ENCODE measurements around the gene SUSD3. TPM values are rescaled to one million over a fixed set of nuclear protein-coding genes. Genes with fewer than 3 reads are reported as not detected.

The SUSD3 gene
- total and polyA plus RNA-seq, 2 of the 8 experiments (the other 6 are each of a cell fraction or from before 2014, with no cell fraction given): 5.5 to 35.4 TPM

DNA sequence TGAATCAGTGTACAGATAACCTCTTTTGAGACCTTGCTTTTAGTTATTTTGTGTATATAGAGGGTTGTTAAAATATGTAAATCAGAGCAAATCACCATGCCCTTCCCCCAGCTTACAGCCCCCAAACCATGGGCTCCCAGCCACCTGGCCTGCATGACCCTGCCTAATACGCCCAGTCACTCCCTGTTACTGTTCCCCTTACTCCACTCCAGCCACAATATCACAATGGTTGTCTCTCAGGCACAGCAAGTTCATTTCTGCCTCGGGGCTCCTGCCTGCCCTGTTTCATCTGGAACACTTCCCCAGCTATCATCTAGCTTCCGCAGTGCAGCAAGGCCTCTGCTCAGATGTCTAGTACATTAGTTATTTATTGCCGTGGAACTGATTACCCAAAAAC, 32.6 kb downstream of the SUSD3 start:
- no peaks in the 10 kb centered on the region for H4K20me1 ChIP-seq (replicated peaks in 1 of 2; ENCODE audit: control insufficient read depth in 1 of 2, insufficient read depth in 2 of 2, low read length in 2 of 2)
- no peak overlapping the region for H2BK120ac ChIP-seq (replicated peaks; ENCODE audit: low read depth, low read length)
- H2AFZ ChIP-seq (ENCODE audit: low read length): no peak overlapping the region
- H3K4me2 ChIP-seq (ENCODE audit: insufficient read depth in 1 of 2, low read depth in 2 of 2, low read length in 2 of 2): no peak overlapping the region
- no peak for TF ChIP-seq MAFK (IDR thresholded peaks at IDR 0.05; ENCODE audit: low read depth, low read length)
- TF ChIP-seq TEAD4 (IDR thresholded peaks at IDR 0.05; ENCODE audit: low read depth, low read length): no peak
- no peak for TF ChIP-seq SP2 (IDR thresholded peaks at IDR 0.05; ENCODE audit: low read length)
- TF ChIP-seq ZNF274 (IDR thresholded peaks at IDR 0.05; ENCODE audit: borderline replicate concordance, extremely low read depth, low read length): no peak
- TF ChIP-seq EP300 (IDR thresholded peaks at IDR 0.05; ENCODE audit: borderline replicate concordance in 1 of 2, low read depth in 2 of 2, low read length in 2 of 2): no peak
- no peak for TF ChIP-seq JUND (IDR thresholded peaks at IDR 0.05; ENCODE audit: low read length)
- H2BK15ac ChIP-seq (ENCODE audit: low read length): no peak overlapping the region
- no peak overlapping the region for H2BK12ac ChIP-seq (ENCODE audit: low read depth, low read length)
- ChIA-PET POLR2A (ENCODE audit: partially characterized antibody) (no interaction called here), CTCF (ENCODE audit: partially characterized antibody) (interaction anchor here (1.0 to 1.2 kb wide), 2 partner anchors 18 to 299 kb away, joined by 4 to 5 read pairs; no protein-coding TSS in a partner anchor)
- H3K36me3 ChIP-seq (ENCODE audit: control insufficient read depth in 2 of 4, insufficient read depth in 4 of 4, low read length in 3 of 4): no peaks in the 10 kb centered on the region
- no peak overlapping the region for H3K4me3 ChIP-seq (ENCODE audit: extremely low read depth in 1 of 4, insufficient read depth in 2 of 4, low read depth in 3 of 4, low read length in 4 of 4)
- no peak overlapping the region for H3K14ac ChIP-seq (ENCODE audit: insufficient read length)
- FAIRE-seq (no peak), DNase-seq (ENCODE audit: low read depth in 1 of 2, low spot score in 2 of 2) (no peak)
- no peaks in the 10 kb centered on the region for H3K27me3 ChIP-seq (replicated peaks in 1 of 4; ENCODE audit: control insufficient read depth in 3 of 4, extremely low read depth in 1 of 4, insufficient read depth in 3 of 4, low read length in 3 of 4)
- no peak overlapping the region for H4K5ac ChIP-seq (ENCODE audit: insufficient read length, low read depth, low read length)
- no peak overlapping the region for H3K23ac ChIP-seq (ENCODE audit: insufficient read length)
- no peak overlapping the region for H3K9ac ChIP-seq (replicated peaks in 1 of 4; ENCODE audit: extremely low read depth in 1 of 4, low read depth in 3 of 4, low read length in 3 of 4)
- 87% methylated on average over 4 of the region's 4 CpGs; no CpG with 5 or more reads in 1 of the 2 experiments for WGBS, 2 experiments (ENCODE audit: extremely low coverage in 1 of 2, insufficient coverage in 1 of 2, insufficient read length in 1 of 2, insufficient replicate concordance in 2 of 2, low coverage in 1 of 2, low lambda C conversion rate in 2 of 2, missing lambda C conversion rate in 1 of 2)
- no peaks in the 10 kb centered on the region for H3K79me2 ChIP-seq (ENCODE audit: control insufficient read depth in 1 of 2, insufficient read depth in 2 of 2, low read length in 2 of 2)
- peaks cover 3% of the 10 kb centered on the region; the same call in 1 of the 2 replicates for H3K23me2 ChIP-seq (ENCODE audit: low read depth, low read length)
- no peak overlapping the region for H3K56ac ChIP-seq (replicated peaks; ENCODE audit: insufficient read length, low read depth, low read length)
- H2BK20ac ChIP-seq (ENCODE audit: low read length): no peak overlapping the region
- no peak overlapping the region for H2BK5ac ChIP-seq (ENCODE audit: low read depth, low read length)
- H2AK5ac ChIP-seq (ENCODE audit: low read depth, low read length): no peak overlapping the region
- H4K8ac ChIP-seq (ENCODE audit: extremely low read depth, insufficient read depth, low read length): no peak overlapping the region
- no peak overlapping the region for H3K18ac ChIP-seq (ENCODE audit: extremely low read depth, low read length)
- H3K79me1 ChIP-seq (ENCODE audit: low read depth, low read length): no peaks in the 10 kb centered on the region
- H4K91ac ChIP-seq (replicated peaks; ENCODE audit: insufficient read length, low read length): no peak overlapping the region
- H3K4ac ChIP-seq (replicated peaks; ENCODE audit: insufficient read length, low read depth, low read length): no peak overlapping the region
- peaks cover 0 to 6% (median 4%) of the 10 kb centered on the region in 4 experiments; a peak in 4 of 7 replicates for H3K4me1 ChIP-seq (replicated peaks in 1 of 4; ENCODE audit: control insufficient read depth in 3 of 4, insufficient read depth in 4 of 4, low read length in 3 of 4)
- H3K27ac ChIP-seq (ENCODE audit: low read depth, low read length): no peak overlapping the region
- H3K9me3 ChIP-seq (ENCODE audit: insufficient read depth in 2 of 2, low read depth in 1 of 2, low read length in 1 of 2): no peaks in the 10 kb centered on the region

All from H1 (cell line).